GM03348 (cell line): ENCODE measurements around the gene DNAAF8.
"Not testable (repeated sequence)": the region's sequence is repeated elsewhere in the genome, so short reads cannot be mapped to it uniquely, and the experiment has no call there.

ENCODE experiments used
- DNase-seq: peaks from one replicate; pipeline ENCODE4 v3.0.0; 2012; ENCODE audit warnings: low spot score

DNAAF8 gene

GRCh38 chr16:4723071-4723767 is 11.1 kb upstream of the DNAAF8 start:
- DNase-seq = no peak

- DNase-seq = no peak
These were observed 9.6 kb upstream of the DNAAF8 start for GRCh38 chr16:4724661-4725270.

GRCh38 chr16:4726616-4727015 is 7.7 kb upstream of the DNAAF8 start:
- DNase-seq = no peak

GRCh38 chr16:4728676-4729075 is 5.7 kb upstream of the DNAAF8 start:
- DNase-seq = no peak

GRCh38 chr16:4729876-4730275 is 4.5 kb upstream of the DNAAF8 start:
- no peak for DNase-seq

- no peak for DNase-seq
These were observed 1.1 kb upstream of the DNAAF8 start for GRCh38 chr16:4733211-4733742.

GRCh38 chr16:4733747-4734062 is 632 bp upstream of the DNAAF8 start:
- DNase-seq = peak; percentile 27

- peak; percentile 96 for DNase-seq
These were observed 596 bp downstream of the DNAAF8 start for GRCh38 chr16:4734730-4735535.

GRCh38 chr16:4736546-4736945 is 2.2 kb downstream of the DNAAF8 start:
- no peak for DNase-seq

GRCh38 chr16:4737545-4737944 is 3.2 kb downstream of the DNAAF8 start:
- no peak for DNase-seq

- not testable (repeated sequence) for DNase-seq
These were observed 4.0 kb downstream of the DNAAF8 start for GRCh38 chr16:4738370-4738769.

GRCh38 chr16:4743226-4743878 is 9.0 kb downstream of the DNAAF8 start:
- DNase-seq = peak; percentile 26

GRCh38 chr16:4744555-4745273 is 10.4 kb downstream of the DNAAF8 start:
- no peak for DNase-seq

- DNase-seq = no peak
These were observed 10.9 kb downstream of the DNAAF8 start for GRCh38 chr16:4745274-4745569.

- DNase-seq = no peak
These were observed 11.9 kb downstream of the DNAAF8 start for GRCh38 chr16:4746215-4746614.

GRCh38 chr16:4746991-4747574 is 12.7 kb downstream of the DNAAF8 start:
- peak; percentile 29 for DNase-seq

GRCh38 chr16:4747906-4748681 is 13.8 kb downstream of the DNAAF8 start:
- DNase-seq = no peak

- no peak for DNase-seq
These were observed 14.5 kb downstream of the DNAAF8 start for GRCh38 chr16:4748682-4749411.

- no peak for DNase-seq
These were observed 15.4 kb downstream of the DNAAF8 start for GRCh38 chr16:4749700-4750257.

GRCh38 chr16:4750896-4751295 is 16.6 kb downstream of the DNAAF8 start:
- no peak for DNase-seq
